ENCODE results near the gene PLG. TPM values are rescaled to one million over a fixed set of nuclear protein-coding genes. Genes with fewer than 3 reads are reported as not detected.

PLG gene
- total and polyA plus RNA-seq, 2 of the 4 experiments (the other 2 are of a cell fraction), result not detected

- no TSS peak for BruUV-seq (replicated peaks)
- no peak for ATAC-seq (ENCODE audit: low read depth)
- Histone ChIP-seq H3K4me3 (ENCODE audit: insufficient read depth, low read depth, low read length) (no peak overlapping the region), H4K8ac (ENCODE audit: low read depth in 2 of 2, low read length in 2 of 2) (no peak overlapping the region), H3K9me3 (ENCODE audit: control insufficient read depth, insufficient read depth, low read length) (peaks cover 7% of the 10 kb centered on the region; the same call in 1 of the 2 replicates), H2AFZ (replicated peaks; ENCODE audit: low read length, poor library complexity) (no peak overlapping the region), H3K79me1 (ENCODE audit: low read depth in 1 of 2, low read length in 2 of 2) (no peaks in the 10 kb centered on the region), H2AK5ac (ENCODE audit: low read depth, low read length) (no peak overlapping the region), H2BK20ac (ENCODE audit: low read depth, low read length) (no peak overlapping the region), H3K4ac (ENCODE audit: low read depth, low read length) (no peak overlapping the region), H2BK120ac (ENCODE audit: low read depth, low read length) (no peak overlapping the region), H2BK15ac (ENCODE audit: low read depth, low read length) (no peak overlapping the region), H4K5ac (ENCODE audit: low read depth, low read length) (no peak overlapping the region), H3K27me3 (ENCODE audit: control insufficient read depth, insufficient read depth, low read length) (no peaks in the 10 kb centered on the region), H4K20me1 (ENCODE audit: insufficient read depth, low read length) (no peaks in the 10 kb centered on the region), H3K9ac (ENCODE audit: low read depth, low read length) (no peak overlapping the region), H3K56ac (ENCODE audit: extremely low read depth, insufficient read depth, low read length) (no peak overlapping the region), H3K18ac (ENCODE audit: low read depth, low read length) (no peak overlapping the region), H3K4me2 (ENCODE audit: low read depth, low read length) (no peak overlapping the region), H2AK9ac (replicated peaks; ENCODE audit: low read depth, low read length, poor library complexity) (no peak overlapping the region), H3K4me1 (ENCODE audit: control insufficient read depth, insufficient read depth, low read length) (no peaks in the 10 kb centered on the region), H4K91ac (ENCODE audit: insufficient read depth, low read depth, low read length) (no peak overlapping the region), H3K9me1 (ENCODE audit: insufficient read depth, low read length) (no peaks in the 10 kb centered on the region), H3K27ac (ENCODE audit: insufficient read depth, low read length) (no peak overlapping the region), H3K36me3 (ENCODE audit: control insufficient read depth, insufficient read depth, low read length) (no peaks in the 10 kb centered on the region), H2BK5ac (ENCODE audit: low read depth, low read length, poor library complexity, severe bottlenecking) (no peak overlapping the region), H3K23ac (ENCODE audit: low read depth, low read length) (no peak overlapping the region), H3K14ac (replicated peaks; ENCODE audit: low read depth, low read length) (no peak overlapping the region)
- in situ Hi-C loops (cut with MboI; ENCODE audit: low sequenced_read_pairs), result no loop called here
- 33% methylated on average over 1 of the region's 7 CpGs; no CpG with 5 or more reads in 1 of the 2 experiments for WGBS, 2 experiments (ENCODE audit: extremely low coverage in 2 of 2, insufficient read length in 1 of 2)
- dilution Hi-C loops (cut with HindIII; ENCODE audit: low sequenced_read_pairs, unreplicated experiment), result no loop called here
- no peak for DNase-seq
- TF ChIP-seq RCOR1 (IDR thresholded peaks at IDR 0.05; ENCODE audit: insufficient replicate concordance, low read length), result no peak
- TF ChIP-seq MAZ (IDR thresholded peaks at IDR 0.05; ENCODE audit: borderline replicate concordance, low read depth, low read length), result no peak
- no peak for TF ChIP-seq NFE2L2 (IDR thresholded peaks at IDR 0.05; ENCODE audit: low read depth, low read length)
- no peak for TF ChIP-seq SMC3 (IDR thresholded peaks at IDR 0.05; ENCODE audit: low read depth, low read length)
- TF ChIP-seq CHD1 (IDR thresholded peaks at IDR 0.05; ENCODE audit: low read depth, low read length), result no peak
- no peak for TF ChIP-seq CTCF (conservative IDR thresholded peaks at IDR 0.05; ENCODE audit: low read depth, low read length)
- TF ChIP-seq CEBPB (IDR thresholded peaks at IDR 0.05; ENCODE audit: low read depth, low read length), result no peak
- TF ChIP-seq FOS (IDR thresholded peaks at IDR 0.05; ENCODE audit: low read depth, low read length), result no peak
- no peak for TF ChIP-seq RAD21 (IDR thresholded peaks at IDR 0.05; ENCODE audit: low read length)
- TF ChIP-seq MAFK (IDR thresholded peaks at IDR 0.05; ENCODE audit: low read depth, low read length), result no peak
- no peak for TF ChIP-seq POLR2A (IDR thresholded peaks at IDR 0.05; ENCODE audit: low read depth, low read length)
- TF ChIP-seq MXI1 (IDR thresholded peaks at IDR 0.05; ENCODE audit: borderline replicate concordance, low read depth, low read length), result no peak
- POLR2A ChIA-PET (ENCODE audit: unreplicated experiment), result no interaction called here
- intact Hi-C loops (cut with micrococcal nuclease), result no loop called here
- CTCF ChIA-PET, result no interaction called here
These were observed 81.7 kb downstream of the PLG start for GRCh38 chr6:160783741-160784140.

Data from IMR-90 (cell line).